Loucy (cell line): ENCODE data around the gene XRCC2.

Experiments used
- H2AFZ ChIP-seq: fragments of 200-600 bp; sonication (generic); 2 replicates; pipeline ENCODE4 v1.6.0; 2016; ENCODE audit warnings: antibody characterized with exemption, mild to moderate bottlenecking, low read length, moderate library complexity
- H3F3A ChIP-seq: fragments of 200-600 bp; 2 replicates; pipeline ENCODE4 v1.6.0; 2016; ENCODE audit warnings: antibody characterized with exemption, low read depth, mild to moderate bottlenecking
- H3K27me3 ChIP-seq: fragments of 200-600 bp; sonication (generic); 2 replicates; pipeline ENCODE4 v1.6.1; 2014; ENCODE audit warnings: low read length, mild to moderate bottlenecking; ENCODE audit not compliant: insufficient read depth, poor library complexity, severe bottlenecking
- H3K36me3 ChIP-seq: fragments of 200-600 bp; sonication (generic); 2 replicates; pipeline ENCODE4 v1.6.1; 2016; ENCODE audit warnings: low read length; ENCODE audit not compliant: insufficient read depth
- H3K4me1 ChIP-seq: fragments of 200-600 bp; sonication (generic); 2 replicates; pipeline ENCODE4 v1.5.1; 2014; ENCODE audit warnings: low read length, mild to moderate bottlenecking; ENCODE audit not compliant: insufficient read depth, poor library complexity, severe bottlenecking
- H3K4me2 ChIP-seq: fragments of 200-600 bp; sonication (generic); 2 replicates; pipeline ENCODE4 v1.6.0; 2014; ENCODE audit warnings: antibody characterized with exemption, low read length, low read depth, mild to moderate bottlenecking; ENCODE audit not compliant: poor library complexity, severe bottlenecking
- H3K4me3 ChIP-seq: fragments of 200-600 bp; sonication (generic); 2 replicates; pipeline ENCODE4 v1.5.1; 2014; ENCODE audit warnings: low read length, mild to moderate bottlenecking, mixed read lengths; ENCODE audit not compliant: poor library complexity, severe bottlenecking
- H3K79me2 ChIP-seq: fragments of 200-600 bp; sonication (generic); 2 replicates; pipeline ENCODE4 v1.6.1; 2014; ENCODE audit warnings: low read length; ENCODE audit not compliant: insufficient read depth
- H3K9ac ChIP-seq: fragments of 200-600 bp; sonication (generic); 2 replicates; pipeline ENCODE4 v1.6.0; 2014; ENCODE audit warnings: mild to moderate bottlenecking, low read depth, low read length, moderate library complexity; ENCODE audit not compliant: poor library complexity, severe bottlenecking
- H3K9me2 ChIP-seq: fragments of 200-600 bp; sonication (generic); replicated peaks from 2 replicates; pipeline ENCODE4 v1.6.1; 2016; ENCODE audit warnings: low read depth, low read length, mixed read lengths
- H3K9me3 ChIP-seq: fragments of 200-600 bp; sonication (generic); 2 replicates; pipeline ENCODE4 v1.6.1; 2014; ENCODE audit warnings: mild to moderate bottlenecking, antibody characterized with exemption, low read length, low read depth; ENCODE audit not compliant: insufficient read depth
- H4K20me1 ChIP-seq: fragments of 200-600 bp; sonication (generic); 2 replicates; pipeline ENCODE4 v1.6.0; 2014; ENCODE audit warnings: antibody characterized with exemption, low read length, mild to moderate bottlenecking; ENCODE audit not compliant: insufficient read depth, poor library complexity, severe bottlenecking
- EZH2phosphoT487 ChIP-seq: fragments of 200-600 bp; IDR thresholded peaks from 2 replicates; pipeline ENCODE4 v1.6.1; 2018; ENCODE audit warnings: antibody characterized with exemption, mild to moderate bottlenecking, moderate library complexity, borderline replicate concordance
- TF ChIP-seq, protein P1 (sequence below): fragments of 200-600 bp; sonication (generic); conservative IDR thresholded peaks from 2 replicates; pipeline ENCODE4 v1.5.1; 2014; ENCODE audit warnings: mild to moderate bottlenecking, antibody characterized with exemption, low read length

Gene XRCC2

DNA sequence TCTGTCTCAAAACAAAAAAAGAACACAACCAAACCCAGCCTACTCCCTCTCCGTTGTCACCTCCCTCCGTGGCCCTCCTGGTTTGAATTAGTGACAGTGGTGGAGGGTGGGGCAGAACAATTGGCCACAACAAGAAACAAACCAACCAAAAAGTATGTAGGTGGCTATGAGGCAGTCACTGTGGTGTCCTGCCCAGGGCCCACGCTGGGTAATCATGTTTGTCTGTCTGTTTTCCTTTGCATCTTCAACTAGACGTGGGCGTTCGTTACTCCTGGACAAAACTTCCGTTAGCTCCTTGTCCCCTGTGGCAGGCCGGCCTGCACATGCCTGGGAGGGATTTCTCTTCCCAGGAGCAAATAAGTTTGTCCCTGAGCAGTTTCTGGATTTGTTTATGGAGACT is 78.4 kb downstream of the XRCC2 start:
- no peaks in the 10 kb centered on the region for H3K9me2 ChIP-seq
- no peaks in the 10 kb centered on the region for H3K36me3 ChIP-seq
- no peaks in the 10 kb centered on the region for H4K20me1 ChIP-seq
- H3K4me2 ChIP-seq = no peak overlapping the region
- no peak overlapping the region for H3K4me3 ChIP-seq
- H3K79me2 ChIP-seq = no peaks in the 10 kb centered on the region
- no peak overlapping the region for H3K9ac ChIP-seq
- H3K9me3 ChIP-seq = no peaks in the 10 kb centered on the region
- no peaks in the 10 kb centered on the region for H3K4me1 ChIP-seq
- TF ChIP-seq EZH2phosphoT487 = no peak
- TF ChIP-seq, protein P1, sequence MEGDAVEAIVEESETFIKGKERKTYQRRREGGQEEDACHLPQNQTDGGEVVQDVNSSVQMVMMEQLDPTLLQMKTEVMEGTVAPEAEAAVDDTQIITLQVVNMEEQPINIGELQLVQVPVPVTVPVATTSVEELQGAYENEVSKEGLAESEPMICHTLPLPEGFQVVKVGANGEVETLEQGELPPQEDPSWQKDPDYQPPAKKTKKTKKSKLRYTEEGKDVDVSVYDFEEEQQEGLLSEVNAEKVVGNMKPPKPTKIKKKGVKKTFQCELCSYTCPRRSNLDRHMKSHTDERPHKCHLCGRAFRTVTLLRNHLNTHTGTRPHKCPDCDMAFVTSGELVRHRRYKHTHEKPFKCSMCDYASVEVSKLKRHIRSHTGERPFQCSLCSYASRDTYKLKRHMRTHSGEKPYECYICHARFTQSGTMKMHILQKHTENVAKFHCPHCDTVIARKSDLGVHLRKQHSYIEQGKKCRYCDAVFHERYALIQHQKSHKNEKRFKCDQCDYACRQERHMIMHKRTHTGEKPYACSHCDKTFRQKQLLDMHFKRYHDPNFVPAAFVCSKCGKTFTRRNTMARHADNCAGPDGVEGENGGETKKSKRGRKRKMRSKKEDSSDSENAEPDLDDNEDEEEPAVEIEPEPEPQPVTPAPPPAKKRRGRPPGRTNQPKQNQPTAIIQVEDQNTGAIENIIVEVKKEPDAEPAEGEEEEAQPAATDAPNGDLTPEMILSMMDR = no peak
- no peaks in the 10 kb centered on the region for H3K27me3 ChIP-seq
- no peaks in the 10 kb centered on the region for H3F3A ChIP-seq
- H2AFZ ChIP-seq = no peak overlapping the region

DNA sequence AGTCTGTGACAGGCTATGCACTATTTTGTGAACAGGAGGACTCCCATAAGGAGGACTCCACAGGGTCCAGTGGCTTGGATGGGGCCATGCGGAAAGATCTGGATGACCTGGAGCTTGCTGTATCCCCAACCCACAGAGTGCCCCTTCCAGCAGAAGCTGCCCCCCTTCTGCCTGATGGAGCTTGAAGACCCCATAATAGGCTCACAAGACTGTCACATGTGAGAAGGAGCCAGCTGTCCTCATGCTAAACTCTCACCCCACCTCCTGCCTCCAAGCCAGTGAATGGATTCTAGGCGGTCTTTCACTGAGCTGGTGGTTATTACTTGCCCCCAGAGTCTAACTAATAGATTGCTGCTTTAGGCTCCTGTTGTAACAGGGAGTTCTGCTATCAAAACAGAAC is 79.1 kb downstream of the XRCC2 start:
- H3K4me3 ChIP-seq = no peak overlapping the region
- H3K36me3 ChIP-seq = no peaks in the 10 kb centered on the region
- H3K4me1 ChIP-seq = no peaks in the 10 kb centered on the region
- no peaks in the 10 kb centered on the region for H3K9me2 ChIP-seq
- H3K9me3 ChIP-seq = no peaks in the 10 kb centered on the region
- TF ChIP-seq EZH2phosphoT487 = no peak
- TF ChIP-seq, protein P1 = no peak
- H3K9ac ChIP-seq = no peak overlapping the region
- no peak overlapping the region for H3K4me2 ChIP-seq
- H4K20me1 ChIP-seq = no peaks in the 10 kb centered on the region
- no peak overlapping the region for H2AFZ ChIP-seq
- H3F3A ChIP-seq = no peaks in the 10 kb centered on the region
- no peaks in the 10 kb centered on the region for H3K27me3 ChIP-seq
- no peaks in the 10 kb centered on the region for H3K79me2 ChIP-seq
